MM.1S (cell line): ENCODE measurements around the gene LARP7.

Experiments
- CTCF ChIP-seq: fragments of 300-600 bp; sonication (generic); IDR thresholded peaks from 2 replicates; pipeline ENCODE4 v1.5.1; 2016; ENCODE audit warnings: antibody characterized with exemption, low read length, mixed read lengths
- EZH2 ChIP-seq: fragments of 300-600 bp; sonication (generic); optimal IDR thresholded peaks from 2 replicates; pipeline ENCODE3; 2017; ENCODE audit warnings: low read depth, mild to moderate bottlenecking, antibody characterized with exemption, low read length, mixed read lengths
- EZH2phosphoT487 ChIP-seq: fragments of 300-600 bp; sonication (generic); IDR thresholded peaks from 2 replicates; pipeline ENCODE4 v1.6.1; 2018; ENCODE audit warnings: antibody characterized with exemption, low read length

- TF ChIP-seq CTCF = peak; percentile 69
- TF ChIP-seq EZH2 = no peak
- no peak for TF ChIP-seq EZH2phosphoT487
These were observed at the start of gene LARP7, which contains the start of gene ZGRF1 for GRCh38 chr4:112636688-112637551.
